ENCODE data around the gene F11. TPM values are rescaled to one million over a fixed set of nuclear protein-coding genes. Genes with fewer than 3 reads are reported as not detected.

The F11 gene
- total and polyA plus RNA-seq, 2 of the 13 experiments (the other 11 are each of a cell fraction or from before 2014, with no cell fraction given): 35.1 to 58.0 TPM

DNA sequence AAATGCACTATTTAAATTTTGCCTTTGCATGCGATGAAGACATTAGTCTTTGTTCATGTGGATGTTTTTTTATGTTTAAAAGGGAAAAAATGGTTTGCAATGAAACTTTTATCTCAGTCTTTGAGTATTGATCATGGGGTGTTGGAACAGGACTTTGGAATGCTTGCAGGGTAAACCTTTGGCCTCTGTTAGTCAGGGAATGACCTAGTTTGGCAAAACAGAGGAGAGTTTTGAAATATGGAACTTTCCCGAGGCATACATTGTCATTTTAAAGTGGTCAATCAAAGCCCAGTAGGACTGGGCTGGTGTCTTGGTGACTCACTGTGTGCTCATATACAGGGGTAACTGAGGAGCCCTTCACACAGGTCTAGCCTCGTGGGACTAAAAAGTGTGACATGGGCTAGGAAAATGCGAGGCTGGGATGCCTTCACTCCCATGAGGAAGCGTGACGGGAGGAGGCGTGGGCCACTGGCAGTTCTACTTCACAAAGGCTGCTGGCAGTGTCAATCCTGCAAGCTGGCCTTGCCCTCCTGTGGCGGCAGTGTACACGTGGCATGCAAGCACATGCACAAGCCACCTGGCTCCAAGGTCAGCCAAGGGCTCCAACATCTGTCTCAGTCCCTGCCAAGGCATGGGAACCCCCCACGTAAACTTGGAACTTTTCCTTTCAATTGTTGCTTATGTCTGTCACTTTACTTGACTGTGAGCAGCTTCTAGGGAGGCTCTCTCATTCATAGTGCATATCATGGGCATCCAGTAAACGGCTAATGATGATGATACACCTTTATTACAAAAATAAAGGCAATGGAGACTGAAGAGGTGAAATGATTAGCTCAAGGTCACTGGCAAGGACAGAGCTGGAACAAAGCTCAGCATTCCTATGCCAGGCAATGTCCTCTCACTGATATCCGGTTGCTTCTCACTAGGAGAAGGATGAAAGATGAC is 5.2 kb upstream of the F11 start (continued):
- TF ChIP-seq, protein P1, sequence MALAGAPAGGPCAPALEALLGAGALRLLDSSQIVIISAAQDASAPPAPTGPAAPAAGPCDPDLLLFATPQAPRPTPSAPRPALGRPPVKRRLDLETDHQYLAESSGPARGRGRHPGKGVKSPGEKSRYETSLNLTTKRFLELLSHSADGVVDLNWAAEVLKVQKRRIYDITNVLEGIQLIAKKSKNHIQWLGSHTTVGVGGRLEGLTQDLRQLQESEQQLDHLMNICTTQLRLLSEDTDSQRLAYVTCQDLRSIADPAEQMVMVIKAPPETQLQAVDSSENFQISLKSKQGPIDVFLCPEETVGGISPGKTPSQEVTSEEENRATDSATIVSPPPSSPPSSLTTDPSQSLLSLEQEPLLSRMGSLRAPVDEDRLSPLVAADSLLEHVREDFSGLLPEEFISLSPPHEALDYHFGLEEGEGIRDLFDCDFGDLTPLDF (CRISPR knock-in tag; IDR thresholded peaks at IDR 0.05): no peak
- TF ChIP-seq NFYB (CRISPR knock-in tag; IDR thresholded peaks at IDR 0.05) (peak; percentile 48), FOXP4 (CRISPR knock-in tag; IDR thresholded peaks at IDR 0.05) (no peak; the same call in 1 of the 2 replicates), TOPORS (CRISPR knock-in tag; IDR thresholded peaks at IDR 0.05) (no peak), ZNF101 (CRISPR knock-in tag; IDR thresholded peaks at IDR 0.05; ENCODE audit: borderline replicate concordance, low read depth) (0 out of 2 replicates have a peak, but pooled peaks have one; percentile 56), ZNF883 (CRISPR knock-in tag; IDR thresholded peaks at IDR 0.05; ENCODE audit: not compliant biosample characterization) (peak; percentile 63), EEA1 (CRISPR knock-in tag; IDR thresholded peaks at IDR 0.05; ENCODE audit: borderline replicate concordance) (peak; percentile 28; the same call in 1 of the 2 replicates), ZNF383 (CRISPR knock-in tag; IDR thresholded peaks at IDR 0.05; ENCODE audit: borderline replicate concordance) (no peak), ZBTB33 (CRISPR knock-in tag; IDR thresholded peaks at IDR 0.05) (peak; percentile 91), ZNF710 (CRISPR knock-in tag; IDR thresholded peaks at IDR 0.05; ENCODE audit: borderline replicate concordance) (0 out of 2 replicates have a peak, but pooled peaks have one; percentile 22), ZNF468 (CRISPR knock-in tag; IDR thresholded peaks at IDR 0.05) (peak; percentile 45; the same call in 1 of the 2 replicates), ZNF639 (CRISPR knock-in tag; conservative IDR thresholded peaks at IDR 0.05) (no peak), HCFC1 (IDR thresholded peaks at IDR 0.05; ENCODE audit: low read depth, low read length) (no peak; the same call in 1 of the 2 replicates), TFDP1 (CRISPR knock-in tag; IDR thresholded peaks at IDR 0.05; ENCODE audit: borderline replicate concordance) (peak; percentile 87; the same call in 1 of the 2 replicates), ZNF546 (CRISPR knock-in tag; conservative IDR thresholded peaks at IDR 0.05) (no peak), ZNF83 (CRISPR knock-in tag; IDR thresholded peaks at IDR 0.05; ENCODE audit: borderline replicate concordance) (peak; percentile 66; the same call in 1 of the 2 replicates), ZNF251 (CRISPR knock-in tag; IDR thresholded peaks at IDR 0.05) (0 out of 2 replicates have a peak, but pooled peaks have one; percentile 91)

Measured in HepG2 (cell line).